Loucy (cell line): Measurements from ENCODE around the gene APOA4.

Source experiments
- H2AFZ ChIP-seq: fragments of 200-600 bp; sonication (generic); 2 replicates; pipeline ENCODE4 v1.6.0; 2016; ENCODE audit warnings: antibody characterized with exemption, mild to moderate bottlenecking, low read length, moderate library complexity
- H3F3A ChIP-seq: fragments of 200-600 bp; 2 replicates; pipeline ENCODE4 v1.6.0; 2016; ENCODE audit warnings: antibody characterized with exemption, low read depth, mild to moderate bottlenecking
- H3K27me3 ChIP-seq: fragments of 200-600 bp; sonication (generic); 2 replicates; pipeline ENCODE4 v1.6.1; 2014; ENCODE audit warnings: low read length, mild to moderate bottlenecking; ENCODE audit not compliant: insufficient read depth, poor library complexity, severe bottlenecking
- H3K36me3 ChIP-seq: fragments of 200-600 bp; sonication (generic); 2 replicates; pipeline ENCODE4 v1.6.1; 2016; ENCODE audit warnings: low read length; ENCODE audit not compliant: insufficient read depth
- H3K4me1 ChIP-seq: fragments of 200-600 bp; sonication (generic); 2 replicates; pipeline ENCODE4 v1.5.1; 2014; ENCODE audit warnings: low read length, mild to moderate bottlenecking; ENCODE audit not compliant: insufficient read depth, poor library complexity, severe bottlenecking
- H3K4me2 ChIP-seq: fragments of 200-600 bp; sonication (generic); 2 replicates; pipeline ENCODE4 v1.6.0; 2014; ENCODE audit warnings: antibody characterized with exemption, low read length, low read depth, mild to moderate bottlenecking; ENCODE audit not compliant: poor library complexity, severe bottlenecking
- H3K4me3 ChIP-seq: fragments of 200-600 bp; sonication (generic); 2 replicates; pipeline ENCODE4 v1.5.1; 2014; ENCODE audit warnings: low read length, mild to moderate bottlenecking, mixed read lengths; ENCODE audit not compliant: poor library complexity, severe bottlenecking
- H3K79me2 ChIP-seq: fragments of 200-600 bp; sonication (generic); 2 replicates; pipeline ENCODE4 v1.6.1; 2014; ENCODE audit warnings: low read length; ENCODE audit not compliant: insufficient read depth
- H3K9ac ChIP-seq: fragments of 200-600 bp; sonication (generic); 2 replicates; pipeline ENCODE4 v1.6.0; 2014; ENCODE audit warnings: mild to moderate bottlenecking, low read depth, low read length, moderate library complexity; ENCODE audit not compliant: poor library complexity, severe bottlenecking
- H3K9me2 ChIP-seq: fragments of 200-600 bp; sonication (generic); replicated peaks from 2 replicates; pipeline ENCODE4 v1.6.1; 2016; ENCODE audit warnings: low read depth, low read length, mixed read lengths
- H3K9me3 ChIP-seq: fragments of 200-600 bp; sonication (generic); 2 replicates; pipeline ENCODE4 v1.6.1; 2014; ENCODE audit warnings: mild to moderate bottlenecking, antibody characterized with exemption, low read length, low read depth; ENCODE audit not compliant: insufficient read depth
- H4K20me1 ChIP-seq: fragments of 200-600 bp; sonication (generic); 2 replicates; pipeline ENCODE4 v1.6.0; 2014; ENCODE audit warnings: antibody characterized with exemption, low read length, mild to moderate bottlenecking; ENCODE audit not compliant: insufficient read depth, poor library complexity, severe bottlenecking
- EZH2phosphoT487 ChIP-seq: fragments of 200-600 bp; IDR thresholded peaks from 2 replicates; pipeline ENCODE4 v1.6.1; 2018; ENCODE audit warnings: antibody characterized with exemption, mild to moderate bottlenecking, moderate library complexity, borderline replicate concordance
- TF ChIP-seq, protein P1 (sequence below): fragments of 200-600 bp; sonication (generic); conservative IDR thresholded peaks from 2 replicates; pipeline ENCODE4 v1.5.1; 2014; ENCODE audit warnings: mild to moderate bottlenecking, antibody characterized with exemption, low read length

Gene APOA4

DNA sequence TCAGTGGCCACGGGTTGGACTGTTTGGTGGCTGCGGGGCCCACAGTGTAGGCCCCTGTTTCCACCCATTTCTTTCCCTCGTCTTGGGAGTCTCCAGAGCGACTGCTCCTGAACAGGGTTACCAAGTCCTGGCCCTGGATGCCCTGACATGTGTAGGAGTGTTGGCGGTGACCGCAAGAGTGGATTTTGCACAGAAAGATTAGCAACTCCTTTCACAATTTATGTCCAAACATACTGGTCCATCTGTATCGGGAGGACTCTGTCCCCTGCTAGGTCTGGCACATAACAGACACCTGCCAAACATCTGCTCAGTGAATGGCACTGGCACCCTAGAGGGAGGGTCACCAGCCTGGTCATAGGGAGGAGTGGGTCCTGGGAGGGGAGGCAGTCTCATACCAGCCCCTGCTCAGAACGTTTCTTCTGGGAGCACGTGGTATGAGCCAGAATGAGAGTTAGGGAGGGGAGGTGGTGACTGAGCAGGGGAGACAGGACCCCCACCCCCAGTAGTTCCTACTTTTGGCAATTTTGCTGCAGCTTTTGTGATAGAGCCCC is 17.7 kb upstream of the APOA4 start:
- no peaks in the 10 kb centered on the region for H3K79me2 ChIP-seq
- H3K9me2 ChIP-seq, result no peaks in the 10 kb centered on the region

DNA sequence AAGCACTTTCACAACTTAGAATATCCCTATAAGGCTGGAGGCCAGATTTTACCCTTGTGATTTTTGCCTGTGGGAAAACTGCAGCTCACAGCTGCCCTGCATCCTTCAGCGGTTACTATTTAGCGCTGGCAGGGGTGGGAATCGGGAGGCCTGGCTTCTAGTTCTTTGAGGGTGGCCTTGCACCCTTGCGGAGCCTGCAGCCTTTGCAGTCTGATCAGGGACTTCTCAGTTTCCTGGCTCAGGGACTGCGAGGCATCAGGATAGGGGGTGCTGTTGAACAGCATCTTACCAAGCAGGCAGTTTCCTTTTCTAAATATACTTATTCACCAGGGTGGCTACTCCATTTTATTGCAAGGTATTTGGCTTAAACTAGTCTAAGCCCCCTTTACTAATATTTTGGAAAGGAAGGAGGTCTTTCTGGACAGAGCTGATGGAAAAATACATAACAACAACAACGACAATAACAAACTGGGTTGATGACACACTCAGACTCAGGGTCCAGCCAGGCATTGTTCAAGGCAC is 17.2 kb upstream of the APOA4 start:
- H3K4me2 ChIP-seq, result no peak overlapping the region
- no peaks in the 10 kb centered on the region for H3K79me2 ChIP-seq
- H3K9me3 ChIP-seq, result no peaks in the 10 kb centered on the region
- peak overlapping the region; percentile 27 for H3K9ac ChIP-seq
- H3K27me3 ChIP-seq, result no peaks in the 10 kb centered on the region
- H3K4me1 ChIP-seq, result peaks cover 19% of the 10 kb centered on the region
- H4K20me1 ChIP-seq, result no peaks in the 10 kb centered on the region
- no peaks in the 10 kb centered on the region for H3K9me2 ChIP-seq
- peak overlapping the region; percentile 5; the same call in 1 of the 2 replicates for H2AFZ ChIP-seq
- H3K36me3 ChIP-seq, result peaks cover 17% of the 10 kb centered on the region; the same call in 1 of the 2 replicates
- no peak overlapping the region for H3K4me3 ChIP-seq
- no peaks in the 10 kb centered on the region for H3F3A ChIP-seq
- TF ChIP-seq EZH2phosphoT487, result no peak
- TF ChIP-seq, protein P1, sequence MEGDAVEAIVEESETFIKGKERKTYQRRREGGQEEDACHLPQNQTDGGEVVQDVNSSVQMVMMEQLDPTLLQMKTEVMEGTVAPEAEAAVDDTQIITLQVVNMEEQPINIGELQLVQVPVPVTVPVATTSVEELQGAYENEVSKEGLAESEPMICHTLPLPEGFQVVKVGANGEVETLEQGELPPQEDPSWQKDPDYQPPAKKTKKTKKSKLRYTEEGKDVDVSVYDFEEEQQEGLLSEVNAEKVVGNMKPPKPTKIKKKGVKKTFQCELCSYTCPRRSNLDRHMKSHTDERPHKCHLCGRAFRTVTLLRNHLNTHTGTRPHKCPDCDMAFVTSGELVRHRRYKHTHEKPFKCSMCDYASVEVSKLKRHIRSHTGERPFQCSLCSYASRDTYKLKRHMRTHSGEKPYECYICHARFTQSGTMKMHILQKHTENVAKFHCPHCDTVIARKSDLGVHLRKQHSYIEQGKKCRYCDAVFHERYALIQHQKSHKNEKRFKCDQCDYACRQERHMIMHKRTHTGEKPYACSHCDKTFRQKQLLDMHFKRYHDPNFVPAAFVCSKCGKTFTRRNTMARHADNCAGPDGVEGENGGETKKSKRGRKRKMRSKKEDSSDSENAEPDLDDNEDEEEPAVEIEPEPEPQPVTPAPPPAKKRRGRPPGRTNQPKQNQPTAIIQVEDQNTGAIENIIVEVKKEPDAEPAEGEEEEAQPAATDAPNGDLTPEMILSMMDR, result peak; percentile 73

More for the DNA sequence above, 17.7 kb upstream of the APOA4 start:
- Histone ChIP-seq H2AFZ (peak overlapping the region; percentile 5; the same call in 1 of the 2 replicates), H3K4me2 (no peak overlapping the region), H3K4me1 (peaks cover 14% of the 10 kb centered on the region), H3K9ac (peak overlapping the region; percentile 27), H3K9me3 (no peaks in the 10 kb centered on the region), H3K27me3 (no peaks in the 10 kb centered on the region), H3K36me3 (peaks cover 23% of the 10 kb centered on the region; the same call in 1 of the 2 replicates), H4K20me1 (no peaks in the 10 kb centered on the region), H3F3A (no peaks in the 10 kb centered on the region), H3K4me3 (no peak overlapping the region)
- no peak for TF ChIP-seq EZH2phosphoT487
- TF ChIP-seq, protein P1, result no peak

GRCh38 chr11:116838321-116839084 is 15.4 kb upstream of the APOA4 start:
- H3K36me3 ChIP-seq, result peaks cover 8% of the 10 kb centered on the region; the same call in 1 of the 2 replicates
- no peaks in the 10 kb centered on the region for H3K27me3 ChIP-seq
- TF ChIP-seq, protein P1, result no peak
- no peak for TF ChIP-seq EZH2phosphoT487
- H3F3A ChIP-seq, result no peaks in the 10 kb centered on the region
- H4K20me1 ChIP-seq, result no peaks in the 10 kb centered on the region
- H3K9me2 ChIP-seq, result no peaks in the 10 kb centered on the region
- H3K9me3 ChIP-seq, result no peaks in the 10 kb centered on the region
- no peaks in the 10 kb centered on the region for H3K79me2 ChIP-seq
- H3K9ac ChIP-seq, result no peak overlapping the region
- H3K4me2 ChIP-seq, result no peak overlapping the region
- H3K4me1 ChIP-seq, result peaks cover 21% of the 10 kb centered on the region
- no peak overlapping the region for H3K4me3 ChIP-seq
- no peak overlapping the region for H2AFZ ChIP-seq
